Stimulated activated CD8-positive, alpha-beta memory T cell treated with anti-CD3 and anti-CD28 coated beads, Interleukin-7, amount 100 ng/mL, for 4 hours (primary cell): ENCODE measurements around the gene ATP6V0E1.
"Not testable (repeated sequence)": the region's sequence is repeated elsewhere in the genome, so short reads cannot be mapped to it uniquely, and the experiment has no call there.

Experiments
- DNase-seq, 2 donors: peaks; one replicate each; pipeline ENCODE4 v3.0.0-alpha.2; 2020; ENCODE audit warnings: low read depth in 2 of 2

The ATP6V0E1 gene

DNA sequence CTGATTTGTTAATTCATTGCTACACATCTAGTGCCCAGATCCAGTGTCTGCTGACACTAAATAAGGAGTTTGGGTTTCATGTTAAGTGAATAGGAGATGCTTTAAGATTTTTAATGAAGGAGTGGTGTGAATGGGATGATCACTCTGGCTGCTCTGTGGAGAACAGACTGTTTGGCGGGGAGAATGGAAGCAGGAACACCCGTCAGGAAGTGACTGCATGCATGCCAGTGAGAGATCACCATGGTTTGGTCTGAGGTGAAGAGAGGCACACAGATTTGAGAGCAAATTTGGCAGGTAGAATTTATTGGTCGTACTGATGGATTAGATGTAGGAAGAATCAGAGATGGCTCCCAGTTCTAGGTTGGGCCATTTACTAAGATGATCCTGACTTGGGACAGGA, 19.8 kb downstream of the ATP6V0E1 start:
- DNase-seq = no peak

DNA sequence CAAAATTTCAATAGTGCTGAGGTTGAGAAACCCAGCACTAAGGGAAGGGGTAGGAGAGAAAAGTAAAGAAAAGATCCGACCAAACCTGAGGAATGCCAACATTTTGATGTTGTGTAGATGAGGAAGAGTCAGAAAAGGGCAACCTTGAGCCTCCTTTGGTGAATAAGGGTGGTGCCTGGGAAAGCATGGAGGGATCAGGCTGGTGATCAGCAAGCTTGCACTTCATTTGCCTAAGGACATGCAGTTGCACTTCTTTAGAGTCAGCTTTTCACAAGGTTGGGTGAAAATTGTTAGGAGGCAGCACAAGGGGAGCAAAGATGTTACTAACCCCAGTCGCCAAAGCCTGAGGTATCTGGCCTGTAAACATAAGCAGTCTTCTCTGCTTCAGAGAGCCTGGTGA, 20.4 kb downstream of the ATP6V0E1 start:
- DNase-seq = no peak

DNA sequence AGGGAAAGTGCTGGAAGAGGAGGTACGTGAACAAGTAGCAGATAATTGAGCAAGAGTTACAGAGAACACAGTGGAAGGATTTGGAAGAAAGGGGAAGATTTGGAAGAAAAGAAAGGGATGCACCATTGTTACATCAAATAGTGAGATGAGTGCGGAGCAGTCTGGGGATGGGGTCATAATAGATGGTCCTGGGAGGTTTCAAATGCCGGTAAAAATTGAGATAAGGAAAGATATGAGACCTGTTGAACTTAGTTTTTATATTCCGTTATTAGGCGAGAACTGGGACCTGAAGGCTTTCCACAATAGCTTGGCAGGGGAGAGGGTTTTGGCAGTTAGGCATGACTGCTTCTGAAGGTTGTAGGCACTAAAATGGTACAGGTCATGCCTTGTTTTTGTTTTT, 20.9 kb downstream of the ATP6V0E1 start:
- DNase-seq = no peak

DNA sequence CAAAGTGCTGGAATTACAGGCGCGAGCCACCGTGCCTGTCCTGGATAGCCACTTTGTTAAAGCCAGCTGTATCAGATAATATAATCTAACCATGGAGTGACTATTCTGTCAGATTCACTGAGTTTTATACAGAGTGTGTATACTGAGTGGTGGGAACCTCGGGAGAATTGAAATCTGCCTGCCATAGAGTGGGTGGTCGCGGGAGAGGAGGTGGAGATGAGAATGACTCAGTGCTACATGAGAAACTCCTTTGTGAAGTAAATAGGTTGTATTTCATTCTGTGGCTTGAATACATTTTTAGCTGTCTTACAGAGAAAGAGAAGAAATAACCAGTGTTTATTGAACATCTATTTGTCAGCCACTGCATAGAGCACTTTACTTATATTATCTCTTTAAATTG, 26.4 kb downstream of the ATP6V0E1 start:
- DNase-seq = no peak

DNA sequence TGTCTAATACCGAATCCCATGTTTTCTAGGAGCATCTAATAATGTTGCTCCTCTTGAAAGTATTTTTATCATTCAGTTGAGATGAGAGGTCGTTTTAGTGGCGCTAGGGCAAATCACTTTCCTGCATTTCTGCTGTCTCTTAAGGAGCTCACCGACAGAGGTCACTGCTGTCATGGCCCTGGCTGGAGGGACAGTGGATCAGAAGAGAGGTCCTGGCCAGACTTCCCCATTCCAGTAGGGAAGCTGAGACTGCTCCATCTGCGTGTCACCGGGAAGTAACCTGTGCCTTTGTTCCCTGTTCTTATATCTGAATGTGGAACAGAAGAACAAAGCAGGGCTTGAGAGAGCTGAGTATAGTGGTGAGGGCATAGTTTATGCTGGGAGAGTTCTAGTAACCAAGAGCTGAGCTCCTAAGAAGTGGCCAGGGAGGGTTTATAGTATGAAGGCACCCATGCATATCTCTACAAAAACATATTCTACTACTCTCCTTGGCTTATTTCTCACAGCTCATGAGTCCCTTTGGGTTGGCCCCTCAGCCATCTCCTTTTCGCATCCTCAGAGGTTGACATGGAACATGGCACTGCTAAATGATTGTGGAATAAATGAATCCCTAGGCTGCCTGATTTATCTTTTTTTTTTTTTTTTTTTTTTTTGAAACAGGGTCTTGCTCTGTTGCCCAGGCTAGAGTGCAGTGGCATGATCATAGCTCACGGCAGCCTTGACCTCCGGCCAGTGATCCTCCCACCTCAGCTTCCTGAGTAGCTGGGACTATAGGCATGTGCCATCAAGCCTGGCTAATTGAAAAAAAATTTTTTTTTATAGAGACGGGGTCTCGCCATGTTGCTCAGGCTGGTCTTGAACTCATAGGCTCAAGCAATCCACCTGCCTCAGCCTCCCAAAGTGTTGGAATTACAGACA, 27.2 kb downstream of the ATP6V0E1 start:
- DNase-seq = no peak

DNA sequence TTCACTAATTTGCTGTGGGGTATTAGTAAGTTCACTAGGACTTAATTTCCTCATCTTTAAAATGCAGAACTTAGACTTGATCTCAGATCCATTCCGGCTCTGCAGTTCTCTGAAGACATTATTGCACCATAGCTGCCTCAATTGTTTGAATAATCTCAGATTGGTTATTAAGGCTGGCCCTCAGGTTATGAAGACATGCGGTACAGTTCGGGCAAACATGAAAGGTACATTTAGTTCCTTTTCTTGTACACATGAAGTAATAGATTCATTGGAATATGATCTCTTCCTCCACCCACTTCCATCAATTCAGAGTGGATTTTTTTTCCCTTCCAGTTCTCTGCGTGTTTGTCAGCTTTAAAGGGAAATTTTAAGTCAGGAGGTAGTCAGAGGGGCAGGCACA, 28.0 kb downstream of the ATP6V0E1 start:
- DNase-seq = no peak

DNA sequence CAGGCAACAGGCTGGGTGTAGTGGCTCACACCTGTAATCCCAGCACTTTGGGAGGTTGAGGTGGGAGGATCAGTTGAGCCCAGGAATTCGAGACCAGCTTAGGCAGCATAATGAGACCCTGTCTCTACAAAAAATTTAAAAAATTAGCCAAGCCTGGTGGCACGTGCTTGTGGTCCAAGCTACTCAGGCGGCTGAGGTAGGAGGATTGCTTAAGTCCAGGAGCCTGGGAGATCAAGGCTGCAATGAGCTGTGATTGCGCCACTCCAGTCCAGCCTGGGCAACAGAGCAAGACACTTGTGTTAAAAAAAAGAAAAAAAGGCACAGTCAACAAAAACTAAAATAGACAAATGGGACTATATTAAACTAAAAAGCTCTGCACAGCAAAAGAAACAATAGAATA, 29.3 kb downstream of the ATP6V0E1 start:
- no peak for DNase-seq

DNA sequence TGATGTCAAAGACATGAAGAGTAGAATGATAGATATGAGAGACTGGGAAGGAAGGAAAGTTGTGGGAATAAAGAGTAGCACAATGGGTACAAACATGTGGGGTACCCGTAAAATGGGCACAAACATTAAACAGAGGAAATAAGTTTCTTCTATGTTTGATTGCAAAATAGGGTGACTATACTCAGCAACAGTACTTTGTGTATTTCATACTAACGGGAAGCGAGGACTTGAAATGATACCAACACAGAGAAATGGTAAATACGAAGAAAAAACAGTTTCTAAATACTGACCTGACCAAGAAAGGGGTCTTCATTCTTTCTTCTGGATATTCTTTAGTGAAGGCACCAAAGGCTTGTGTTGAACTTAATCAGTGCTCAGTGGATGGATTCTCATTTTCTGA, 31.1 kb downstream of the ATP6V0E1 start:
- DNase-seq = no peak

DNA sequence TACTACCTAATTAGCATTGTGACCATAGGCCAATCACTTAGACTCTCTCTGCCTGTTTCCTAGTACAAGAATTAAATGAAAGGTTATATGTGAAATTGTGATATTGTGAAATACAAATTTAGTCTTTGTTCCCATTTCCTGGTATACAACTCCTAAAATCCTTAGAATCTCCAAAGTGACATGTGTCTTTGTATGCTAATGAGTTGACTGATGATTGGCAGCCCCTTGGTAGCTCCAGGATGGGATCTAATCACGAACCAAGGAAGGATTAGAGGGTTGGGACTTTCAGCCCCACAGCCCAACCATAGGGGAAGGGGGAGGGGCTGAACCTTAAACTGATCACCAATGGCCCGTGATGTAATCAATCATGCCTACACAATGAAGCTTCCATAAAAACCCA, 31.6 kb downstream of the ATP6V0E1 start:
- DNase-seq = no peak

DNA sequence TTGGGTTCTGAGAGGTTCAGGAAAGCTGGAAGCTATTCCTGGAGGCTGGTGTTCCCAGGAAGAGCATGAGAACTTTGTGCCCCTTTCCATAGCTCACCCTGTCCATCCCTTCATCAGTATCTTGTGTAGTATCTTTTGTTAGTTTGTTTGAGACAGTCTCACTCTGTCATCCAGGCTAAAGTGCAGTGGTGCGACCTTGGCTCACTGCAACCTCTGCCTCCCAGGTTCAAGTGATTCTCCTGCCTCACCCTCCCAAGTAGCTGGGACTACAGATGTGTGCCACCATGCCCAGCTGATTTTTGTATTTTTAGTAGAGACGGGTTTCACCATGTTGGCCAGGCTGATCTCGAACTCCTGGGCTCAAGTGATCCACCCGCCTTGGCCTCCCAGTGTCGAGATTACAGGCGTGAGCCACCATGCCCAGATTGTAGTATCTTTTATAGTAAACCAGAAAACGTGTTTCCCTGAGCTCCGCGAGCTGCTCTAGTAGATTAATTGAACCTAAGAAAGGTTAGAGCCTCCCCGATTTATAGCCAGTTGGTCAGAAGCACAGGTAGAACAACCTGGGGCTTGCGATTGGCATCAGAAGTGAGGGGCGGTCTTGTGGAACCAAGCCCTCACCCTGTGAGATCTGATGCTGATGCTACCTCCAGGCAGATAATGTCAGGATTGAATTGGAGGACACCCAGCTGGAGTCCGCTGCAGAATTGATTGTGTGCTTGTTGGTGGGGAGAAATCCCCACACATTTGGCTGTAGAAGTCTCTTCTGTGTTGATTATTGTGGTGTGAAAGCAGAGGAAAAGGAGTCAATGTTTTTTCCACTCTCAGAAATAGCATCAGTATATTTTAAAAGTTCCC, 32.3 kb downstream of the ATP6V0E1 start:
- no peak for DNase-seq

DNA sequence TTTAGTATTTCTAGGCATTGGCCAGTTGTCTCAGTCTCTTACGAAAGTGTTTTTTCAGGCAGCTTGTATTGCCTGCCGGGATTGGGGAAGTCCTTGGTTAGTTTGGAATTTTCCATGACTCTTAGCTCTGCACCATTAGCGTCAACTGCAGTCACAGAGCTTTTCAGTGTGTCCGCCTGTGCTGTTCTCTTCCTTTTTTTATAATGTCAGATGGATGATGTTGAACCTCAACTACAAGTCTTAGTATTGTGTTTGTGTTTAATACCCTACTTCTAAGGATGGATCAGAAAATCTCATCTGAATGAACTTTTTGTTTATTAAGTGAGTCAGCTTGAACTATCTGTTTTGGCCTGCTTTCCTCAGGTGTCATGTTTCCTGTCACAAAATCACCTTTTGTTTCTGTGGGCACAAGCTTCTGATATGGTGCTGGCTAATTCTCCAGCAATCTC, 33.1 kb downstream of the ATP6V0E1 start:
- DNase-seq = no peak

DNA sequence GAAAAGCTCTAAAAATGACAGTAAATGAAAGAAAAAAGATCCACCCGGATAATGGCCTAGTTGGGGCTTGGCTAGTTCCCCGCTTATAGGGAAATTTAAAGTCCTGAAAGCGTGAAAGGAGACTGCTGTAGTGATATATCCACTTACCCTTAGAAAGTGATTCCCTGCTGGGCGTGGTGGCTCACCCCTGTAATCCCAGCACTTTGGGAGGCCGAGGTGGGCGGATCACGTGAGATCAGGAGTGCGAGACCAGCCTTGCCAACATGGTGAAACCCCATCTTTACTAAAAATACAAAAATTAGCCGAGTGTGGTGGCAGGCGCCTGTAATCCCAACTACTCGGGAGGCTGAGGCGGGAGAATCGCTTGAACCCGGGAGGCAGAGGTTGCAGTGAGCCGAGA, 33.5 kb downstream of the ATP6V0E1 start:
- not testable (repeated sequence) for DNase-seq

DNA sequence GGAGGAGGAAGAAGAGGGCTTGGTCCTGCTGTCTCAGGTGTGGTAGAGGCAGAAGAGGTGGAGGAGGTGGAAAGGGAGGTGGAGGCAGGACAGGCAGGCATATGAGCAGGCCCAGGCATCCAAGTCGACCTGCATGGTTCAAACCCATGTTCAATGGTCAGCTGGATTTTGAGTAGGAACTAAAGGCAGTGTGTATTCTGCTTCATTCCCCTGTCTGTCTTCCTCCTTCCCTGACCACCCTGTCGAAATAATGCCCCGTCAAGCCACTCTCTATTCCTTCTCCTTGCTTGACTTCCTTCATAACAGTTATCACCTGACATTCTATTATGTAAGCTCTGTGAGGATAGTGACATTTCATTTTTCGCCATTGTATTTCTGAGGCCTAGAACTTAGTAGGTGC, 34.8 kb downstream of the ATP6V0E1 start:
- no peak for DNase-seq

DNA sequence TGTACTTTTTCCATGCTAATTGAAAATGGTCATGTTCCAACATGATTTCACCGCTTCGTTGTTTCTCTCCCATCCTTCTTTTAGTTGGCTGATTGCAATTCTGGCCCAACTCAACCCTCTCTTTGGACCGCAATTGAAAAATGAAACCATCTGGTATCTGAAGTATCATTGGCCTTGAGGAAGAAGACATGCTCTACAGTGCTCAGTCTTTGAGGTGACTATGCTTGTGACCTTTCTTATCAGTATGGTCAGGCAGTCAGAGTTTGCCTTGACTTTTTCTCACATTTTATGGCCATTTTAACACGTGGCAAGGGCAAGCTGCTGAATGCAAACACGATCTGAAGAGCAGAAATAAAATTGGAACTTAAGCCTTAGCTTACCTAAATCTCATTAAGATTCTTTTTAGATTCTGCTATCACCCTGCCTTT, 36.6 kb downstream of the ATP6V0E1 start:
- DNase-seq = no peak

DNA sequence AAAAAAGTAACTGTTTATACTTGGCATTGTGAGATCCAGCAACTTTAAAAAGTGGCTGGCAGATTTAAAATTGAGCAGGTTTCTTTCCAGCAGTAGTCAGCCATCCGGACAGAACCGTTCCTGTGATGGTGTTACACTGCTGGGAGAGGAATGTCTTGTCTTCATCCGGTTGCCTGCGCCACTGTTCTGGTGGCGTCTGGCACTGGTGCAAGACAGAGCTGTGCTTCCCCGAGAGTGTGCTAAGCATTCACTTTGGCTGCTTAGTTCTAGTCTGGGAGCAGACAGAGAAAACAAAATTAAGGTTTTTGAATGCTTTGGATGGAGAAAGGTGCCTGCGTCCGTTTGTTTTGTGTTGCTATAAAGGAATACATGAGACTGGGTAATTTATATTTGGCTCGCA, 37.1 kb downstream of the ATP6V0E1 start:
- DNase-seq = no peak

DNA sequence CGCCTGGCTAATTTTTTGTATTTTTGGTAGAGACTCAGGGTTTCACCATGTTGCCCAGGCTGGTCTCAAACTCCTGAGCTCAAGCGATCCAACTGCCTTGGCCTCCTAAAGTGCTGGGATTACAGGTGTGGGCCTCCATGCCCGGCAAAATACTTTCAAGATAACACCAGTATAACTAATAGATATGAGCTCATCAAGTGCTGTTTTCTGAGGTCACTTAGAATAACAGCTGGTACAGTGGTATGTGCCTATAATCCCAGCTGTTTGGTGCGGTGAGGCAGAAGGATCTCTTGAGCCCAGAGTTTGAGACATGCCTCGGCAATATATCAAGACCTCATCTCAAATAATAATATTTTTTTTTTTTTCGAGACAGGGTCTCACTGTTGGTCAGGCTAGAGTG, 42.1 kb downstream of the ATP6V0E1 start:
- no peak for DNase-seq

DNA sequence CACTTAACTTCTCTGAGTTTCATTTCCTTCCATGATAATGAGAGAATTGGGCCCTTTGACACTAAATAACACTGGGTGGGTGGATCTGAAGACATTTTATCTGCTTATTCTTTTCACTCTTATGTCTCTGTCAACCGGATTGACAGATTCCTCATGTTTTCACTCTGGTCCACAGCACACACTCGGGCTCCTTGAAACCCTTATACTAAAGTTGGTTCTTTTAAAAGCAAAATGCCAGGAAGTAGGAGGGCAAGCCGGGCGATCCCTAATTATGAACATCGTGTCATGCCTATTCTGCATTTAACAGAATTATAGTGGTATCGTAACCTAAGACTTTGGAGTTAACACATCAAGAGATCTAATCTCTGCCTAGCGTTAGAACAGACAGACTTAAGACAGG, 44.3 kb downstream of the ATP6V0E1 start:
- no peak for DNase-seq

DNA sequence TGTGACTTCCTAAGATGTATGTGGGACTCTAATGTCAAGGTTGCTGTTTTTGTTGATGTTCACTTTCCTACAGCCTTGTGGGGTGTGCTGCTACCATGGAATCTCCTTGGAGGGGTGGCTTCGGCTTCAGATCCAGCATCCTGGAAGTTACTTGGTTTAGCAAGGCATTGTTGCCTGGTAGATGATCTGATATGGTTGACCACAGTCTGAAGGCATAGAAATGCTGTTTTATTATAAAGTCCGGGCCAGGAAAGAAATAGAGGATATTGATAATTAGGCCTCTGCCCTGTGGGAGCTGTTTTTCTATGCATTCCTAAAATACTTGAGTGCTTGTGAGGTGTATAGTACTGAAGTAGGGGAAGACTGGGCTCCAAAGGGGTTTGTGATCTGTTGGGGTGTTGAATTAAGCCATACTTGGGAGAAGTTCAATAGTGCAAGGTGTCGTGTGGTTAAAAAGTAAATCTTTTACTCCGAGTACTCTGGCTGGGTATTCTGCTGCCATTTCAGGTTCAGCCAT, 45.3 kb downstream of the ATP6V0E1 start:
- no peak for DNase-seq

DNA sequence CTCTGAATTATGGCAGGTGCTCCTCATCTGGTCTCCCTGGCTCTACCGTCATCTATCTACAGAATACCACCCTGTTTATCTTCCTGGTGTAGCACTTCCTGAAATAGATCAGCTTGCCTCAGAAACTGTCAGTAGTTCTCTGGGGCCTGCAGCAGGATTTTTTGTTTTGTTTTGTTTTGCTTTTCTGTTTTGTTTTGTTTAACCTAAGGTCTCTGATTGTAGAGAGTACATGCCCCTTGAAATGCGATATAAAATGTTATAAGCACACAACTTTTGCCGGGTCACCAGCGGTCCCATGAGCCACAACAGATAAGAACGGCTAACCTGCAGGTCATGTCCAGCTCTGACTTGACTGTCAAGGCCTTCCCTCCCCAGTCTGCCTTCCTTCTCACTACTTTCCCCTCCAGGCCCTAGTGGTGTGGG, 45.9 kb downstream of the ATP6V0E1 start:
- DNase-seq = no peak

DNA sequence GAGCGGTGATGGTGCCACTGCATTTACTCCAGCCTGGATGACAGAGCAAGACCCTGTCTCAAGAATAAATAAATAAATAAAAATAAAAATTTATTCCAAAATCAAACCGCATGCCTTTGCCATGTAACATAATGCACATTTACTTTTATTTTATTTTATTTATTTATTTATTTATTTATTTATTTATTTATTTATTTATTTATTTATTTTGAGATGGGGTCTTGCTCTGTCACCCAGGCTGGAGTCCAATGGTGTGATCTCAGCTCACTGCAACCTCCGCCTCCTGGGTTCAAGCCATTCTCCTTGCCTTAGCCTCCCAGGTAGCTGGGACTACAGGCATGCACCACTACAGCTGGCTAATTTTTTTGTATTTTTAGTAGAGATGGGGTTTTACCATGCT, 48.5 kb downstream of the ATP6V0E1 start:
- DNase-seq = not testable (repeated sequence)

DNA sequence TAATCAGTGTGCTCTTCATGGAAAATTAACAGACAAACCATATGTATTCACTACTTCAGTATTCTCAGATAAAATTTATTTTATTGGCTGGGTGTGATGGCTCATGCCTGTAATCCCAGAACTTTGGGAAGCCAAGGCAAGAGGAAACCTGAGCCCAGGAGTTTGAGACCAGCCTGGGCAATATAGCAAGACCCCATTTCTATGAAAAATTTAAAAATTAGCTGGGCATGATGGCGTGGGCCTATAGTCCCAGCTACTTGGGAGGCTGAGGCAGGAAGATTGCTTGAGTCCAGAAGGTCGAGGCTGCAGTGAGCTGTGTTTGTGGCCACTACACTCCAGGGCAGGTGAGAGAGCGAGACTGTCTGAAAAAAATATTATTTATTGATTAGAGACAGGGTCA, 49.2 kb downstream of the ATP6V0E1 start:
- no peak for DNase-seq

DNA sequence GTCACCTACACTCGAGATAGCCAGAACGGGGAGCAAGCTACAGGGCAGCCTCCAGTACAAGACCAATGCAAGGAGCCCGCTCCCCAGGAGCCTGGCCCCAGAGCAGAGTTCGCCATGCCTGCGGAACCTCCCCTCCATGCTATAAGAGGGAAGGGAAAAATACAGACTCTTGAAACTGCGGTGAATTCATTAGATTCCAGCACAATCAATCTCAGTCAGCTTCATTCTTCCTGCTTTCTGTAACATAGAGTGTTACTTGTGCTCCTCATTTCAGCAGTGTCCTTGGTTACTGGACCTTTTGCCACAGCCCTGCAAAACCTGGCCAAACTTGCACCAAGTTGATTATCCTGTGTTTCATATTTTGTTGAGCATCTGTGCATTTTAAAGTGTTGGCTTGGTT, 50.4 kb downstream of the ATP6V0E1 start:
- no peak for DNase-seq
